Measurements from ENCODE around the gene SH3BP2.
A peak's percentile ranks its signal among the peaks of the same experiment; 100 is the strongest.

SH3BP2 gene

DNA sequence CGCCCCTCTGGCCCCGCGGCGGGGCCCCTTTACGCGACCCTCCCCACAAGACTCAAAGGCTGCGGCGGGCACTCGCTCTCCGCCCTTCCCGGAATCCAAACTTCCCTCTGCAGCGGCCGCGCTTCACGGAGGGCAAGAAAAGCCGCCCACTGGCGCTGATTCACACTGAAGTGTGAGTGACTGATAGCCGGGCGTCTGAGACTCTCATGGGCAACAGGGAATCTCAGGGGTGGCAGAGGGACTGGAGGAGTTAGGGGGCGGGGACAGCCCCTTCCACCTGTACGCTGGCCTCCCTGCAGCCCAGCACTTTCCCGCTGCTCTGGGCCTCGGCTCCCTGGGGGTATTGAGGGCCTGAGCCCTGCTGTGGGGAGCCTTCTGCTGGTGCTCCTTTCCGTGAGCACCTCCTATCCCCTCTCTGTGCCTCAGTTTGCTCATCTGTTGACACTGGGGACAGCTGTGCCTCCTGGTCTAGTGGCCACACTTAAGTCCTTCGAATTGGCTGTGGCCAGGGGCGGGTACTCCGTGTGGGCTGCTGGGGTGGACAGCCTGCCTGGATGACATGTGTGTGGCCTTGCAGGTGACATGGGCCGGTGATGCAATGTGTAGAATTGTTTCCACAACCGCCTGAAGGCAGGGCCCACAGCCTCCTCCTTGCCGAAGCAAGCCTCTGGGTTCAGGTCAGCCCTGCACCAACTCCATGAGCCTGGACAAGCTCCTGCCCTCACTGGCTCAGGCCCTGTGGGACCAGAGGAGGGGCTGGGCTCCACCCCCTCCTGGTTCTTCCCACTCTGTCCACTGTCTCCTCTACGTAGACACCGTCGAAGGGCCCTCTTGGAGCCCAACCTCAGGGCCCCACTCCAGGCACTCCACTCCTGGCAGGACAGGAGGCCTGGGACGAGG is 951 bp downstream of the SH3BP2 start:
- WGBS (ENCODE audit: insufficient coverage, insufficient read length): no CpG with 5 or more reads among the region's 34 CpGs
- no peak overlapping the region for H3K27ac ChIP-seq (ENCODE audit: low read length)
- DNase-seq (ENCODE audit: low read depth, low spot score): no peak
- peak overlapping the region; percentile 38; the same call in 1 of the 2 replicates for H3K4me3 ChIP-seq (ENCODE audit: low read length)
- H3K36me3 ChIP-seq (ENCODE audit: control insufficient read depth, insufficient read depth, low read length): no peaks in the 10 kb centered on the region; the same call in 1 of the 2 replicates
- peaks cover 8% of the 10 kb centered on the region for H3K4me1 ChIP-seq (ENCODE audit: control insufficient read depth, insufficient read depth, low read length)
- no peaks in the 10 kb centered on the region for H3K9me3 ChIP-seq (ENCODE audit: control insufficient read depth, insufficient read depth, low read length)
- H3K27me3 ChIP-seq (ENCODE audit: control insufficient read depth, insufficient read depth, low read length): peaks cover 2% of the 10 kb centered on the region; the same call in 1 of the 2 replicates

DNA sequence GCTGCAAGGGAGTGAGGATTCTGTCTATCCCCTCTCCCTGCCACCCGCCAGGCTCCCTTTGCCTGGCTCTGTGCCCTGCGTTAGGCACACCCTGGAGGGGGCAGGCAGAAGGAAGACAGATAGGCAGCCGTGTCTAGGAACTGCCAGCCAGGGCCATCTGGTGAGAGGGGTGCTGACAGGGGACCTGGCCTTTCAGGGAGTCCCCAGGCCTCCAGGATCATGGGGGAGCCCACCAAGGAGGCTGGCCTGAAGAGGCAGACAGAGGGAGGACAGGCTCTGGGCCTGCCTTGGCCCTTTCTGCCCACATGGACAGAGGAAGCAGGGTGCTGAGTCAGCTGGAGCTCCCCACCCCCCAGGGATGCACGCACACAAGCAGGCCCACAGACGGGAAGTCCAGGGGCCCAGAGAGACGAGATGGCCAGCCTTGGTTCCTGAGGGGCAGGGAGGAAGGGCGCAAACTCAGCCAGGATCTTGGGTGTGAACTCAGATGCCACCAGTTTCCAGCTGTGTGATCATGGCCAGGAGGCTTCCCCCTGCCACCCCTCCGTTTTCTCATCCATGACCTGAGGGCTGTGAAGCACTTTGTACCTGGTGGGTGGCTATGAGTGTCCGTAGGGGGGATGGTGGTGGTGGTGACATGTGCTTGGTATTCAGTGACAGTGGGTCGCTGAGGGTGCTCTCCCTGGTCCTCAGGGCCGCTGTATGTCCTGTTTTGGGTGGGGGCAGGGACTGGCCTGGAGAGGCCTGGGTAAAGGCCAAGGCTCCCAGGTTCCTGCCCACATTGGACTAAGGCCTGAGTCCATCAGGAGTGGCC is 1.8 kb downstream of the SH3BP2 start:
- H3K36me3 ChIP-seq (ENCODE audit: control insufficient read depth, insufficient read depth, low read length): no peaks in the 10 kb centered on the region; the same call in 1 of the 2 replicates
- no peak overlapping the region for H3K4me3 ChIP-seq (ENCODE audit: low read length)
- no CpG with 5 or more reads among the region's 11 CpGs for WGBS (ENCODE audit: insufficient coverage, insufficient read length)
- no peak for DNase-seq (ENCODE audit: low read depth, low spot score)
- H3K4me1 ChIP-seq (ENCODE audit: control insufficient read depth, insufficient read depth, low read length): peaks cover 8% of the 10 kb centered on the region
- H3K27ac ChIP-seq (ENCODE audit: low read length): no peak overlapping the region
- H3K27me3 ChIP-seq (ENCODE audit: control insufficient read depth, insufficient read depth, low read length): peaks cover 2% of the 10 kb centered on the region; the same call in 1 of the 2 replicates
- no peaks in the 10 kb centered on the region for H3K9me3 ChIP-seq (ENCODE audit: control insufficient read depth, insufficient read depth, low read length)

DNA sequence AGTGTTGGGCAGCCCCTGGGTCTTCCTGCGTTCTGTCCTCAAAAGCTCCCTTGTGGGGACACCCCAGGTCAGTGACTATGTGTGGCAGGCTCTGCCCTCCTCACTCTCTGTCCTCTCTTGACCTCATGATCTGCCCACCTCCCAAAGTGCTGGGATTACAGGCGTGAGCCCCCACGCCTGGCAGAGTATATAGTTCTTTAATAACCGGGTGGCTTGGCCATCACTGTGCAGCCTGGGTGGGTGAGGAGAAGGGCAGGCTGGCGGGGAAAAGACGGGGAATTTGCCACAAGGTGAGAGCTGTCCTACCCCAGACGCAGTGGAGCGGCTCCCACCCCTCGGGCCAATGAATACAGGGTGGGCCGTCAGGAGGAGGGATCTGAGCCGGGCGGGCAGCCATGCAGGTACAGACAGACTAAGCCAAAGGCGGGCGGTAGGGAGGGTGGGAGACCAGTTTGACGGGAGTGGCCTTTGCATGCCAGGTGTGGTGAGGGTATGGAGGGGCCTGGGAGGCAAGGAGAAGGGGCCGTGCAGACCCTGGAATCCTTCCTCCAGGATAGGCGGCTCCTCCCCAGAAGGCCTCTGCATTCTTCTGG is 2.5 kb downstream of the SH3BP2 start:
- H3K27ac ChIP-seq (ENCODE audit: low read length): no peak overlapping the region
- DNase-seq (ENCODE audit: low read depth, low spot score): no peak
- H3K9me3 ChIP-seq (ENCODE audit: control insufficient read depth, insufficient read depth, low read length): no peaks in the 10 kb centered on the region
- WGBS (ENCODE audit: insufficient coverage, insufficient read length): no CpG with 5 or more reads among the region's 17 CpGs
- peaks cover 2% of the 10 kb centered on the region; the same call in 1 of the 2 replicates for H3K27me3 ChIP-seq (ENCODE audit: control insufficient read depth, insufficient read depth, low read length)
- H3K4me3 ChIP-seq (ENCODE audit: low read length): no peak overlapping the region
- peaks cover 8% of the 10 kb centered on the region for H3K4me1 ChIP-seq (ENCODE audit: control insufficient read depth, insufficient read depth, low read length)
- H3K36me3 ChIP-seq (ENCODE audit: control insufficient read depth, insufficient read depth, low read length): no peaks in the 10 kb centered on the region; the same call in 1 of the 2 replicates

DNA sequence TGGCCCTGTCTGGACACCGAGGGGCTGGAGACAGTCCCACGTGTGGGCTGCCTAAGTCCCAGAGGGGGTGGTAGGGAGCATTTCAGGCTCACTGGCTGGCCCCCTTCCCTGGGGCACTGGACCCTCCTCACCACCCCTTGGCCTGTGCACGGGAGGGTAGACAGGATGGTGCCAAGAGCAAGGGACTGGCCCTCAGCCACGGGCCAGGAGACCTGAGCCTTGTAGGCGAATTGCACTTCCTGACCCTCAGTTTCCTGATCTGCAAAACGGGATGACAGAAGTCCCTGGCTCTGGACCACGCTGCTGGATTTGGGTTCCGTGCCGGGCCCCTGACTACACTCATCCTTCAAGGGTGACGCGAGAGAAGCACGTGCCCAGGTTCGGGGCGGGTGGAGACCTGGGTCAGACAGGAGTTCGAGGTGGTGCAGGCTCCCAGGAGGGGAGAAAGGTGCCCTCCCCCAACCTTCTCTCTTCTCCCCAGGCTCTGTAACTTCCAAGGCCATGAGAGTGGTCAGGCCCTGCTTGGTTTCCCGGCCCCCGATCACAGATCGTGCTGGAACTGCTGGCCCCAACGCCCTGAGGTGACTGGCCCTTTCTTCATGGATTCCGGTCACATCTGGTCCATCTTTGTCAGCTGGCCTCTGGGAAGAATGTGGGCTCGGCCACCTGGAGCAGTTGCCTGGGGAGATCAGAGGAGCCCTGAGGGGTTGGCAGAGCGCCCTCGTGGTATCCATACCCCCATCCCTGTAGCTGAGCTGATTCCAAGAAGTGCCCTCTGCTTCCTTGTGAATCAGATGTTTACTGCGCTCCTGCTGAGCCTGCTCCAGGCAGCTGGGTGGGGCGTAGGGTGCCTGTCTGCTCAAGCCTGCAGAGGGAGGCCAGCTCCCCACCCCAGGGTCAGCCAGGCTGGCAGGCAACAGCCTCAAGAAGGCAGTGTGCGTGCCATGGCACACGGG is 3.3 kb downstream of the SH3BP2 start:
- Histone ChIP-seq H3K4me1 (ENCODE audit: control insufficient read depth, insufficient read depth, low read length) (peaks cover 11% of the 10 kb centered on the region), H3K4me3 (ENCODE audit: low read length) (no peak overlapping the region), H3K27ac (ENCODE audit: low read length) (no peak overlapping the region), H3K27me3 (ENCODE audit: control insufficient read depth, insufficient read depth, low read length) (peaks cover 2% of the 10 kb centered on the region; the same call in 1 of the 2 replicates), H3K36me3 (ENCODE audit: control insufficient read depth, insufficient read depth, low read length) (no peaks in the 10 kb centered on the region; the same call in 1 of the 2 replicates), H3K9me3 (ENCODE audit: control insufficient read depth, insufficient read depth, low read length) (no peaks in the 10 kb centered on the region)
- WGBS (ENCODE audit: insufficient coverage, insufficient read length): no CpG with 5 or more reads among the region's 27 CpGs
- DNase-seq (ENCODE audit: low read depth, low spot score): no peak

DNA sequence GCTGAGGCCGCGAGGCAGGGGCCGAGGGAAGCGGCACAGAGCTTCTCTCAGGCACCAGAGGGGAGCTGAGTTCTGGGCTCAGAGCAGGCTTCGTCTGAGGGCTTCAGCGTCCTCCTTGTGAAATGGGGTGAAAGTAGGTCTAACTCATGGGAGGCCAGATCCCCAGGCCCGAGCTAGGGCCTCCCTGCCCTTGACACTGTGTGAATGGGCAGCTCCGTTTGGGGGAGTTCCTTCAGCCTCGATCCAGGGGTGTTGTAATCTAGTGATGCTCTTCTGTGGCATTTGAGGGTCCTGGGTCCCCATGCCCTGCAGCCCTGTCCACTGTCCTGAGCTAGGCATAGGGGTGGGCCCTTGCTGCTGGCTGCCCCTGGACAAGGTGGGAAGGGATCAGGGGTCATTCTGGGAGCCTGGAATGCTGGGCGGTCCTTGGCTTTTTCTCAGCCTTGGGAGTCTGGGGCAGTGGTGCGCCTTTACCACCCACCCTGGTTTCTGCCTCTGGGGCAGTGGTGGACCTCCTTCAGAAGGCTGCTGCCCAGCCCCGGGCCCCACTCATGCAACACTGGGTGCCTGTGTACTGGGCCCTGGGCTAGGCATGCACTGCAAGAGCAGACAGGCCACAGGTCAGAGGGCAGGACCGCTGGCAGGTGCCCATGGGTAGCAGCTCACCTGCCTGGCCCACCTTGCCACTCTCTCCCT is 4.1 kb downstream of the SH3BP2 start:
- peaks cover 9% of the 10 kb centered on the region for H3K4me1 ChIP-seq (ENCODE audit: control insufficient read depth, insufficient read depth, low read length)
- H3K27me3 ChIP-seq (ENCODE audit: control insufficient read depth, insufficient read depth, low read length): peaks cover 2% of the 10 kb centered on the region; the same call in 1 of the 2 replicates
- WGBS (ENCODE audit: insufficient coverage, insufficient read length): no CpG with 5 or more reads among the region's 13 CpGs
- H3K27ac ChIP-seq (ENCODE audit: low read length): no peak overlapping the region
- DNase-seq (ENCODE audit: low read depth, low spot score): no peak
- H3K9me3 ChIP-seq (ENCODE audit: control insufficient read depth, insufficient read depth, low read length): no peaks in the 10 kb centered on the region
- no peak overlapping the region for H3K4me3 ChIP-seq (ENCODE audit: low read length)
- no peaks in the 10 kb centered on the region; the same call in 1 of the 2 replicates for H3K36me3 ChIP-seq (ENCODE audit: control insufficient read depth, insufficient read depth, low read length)

DNA sequence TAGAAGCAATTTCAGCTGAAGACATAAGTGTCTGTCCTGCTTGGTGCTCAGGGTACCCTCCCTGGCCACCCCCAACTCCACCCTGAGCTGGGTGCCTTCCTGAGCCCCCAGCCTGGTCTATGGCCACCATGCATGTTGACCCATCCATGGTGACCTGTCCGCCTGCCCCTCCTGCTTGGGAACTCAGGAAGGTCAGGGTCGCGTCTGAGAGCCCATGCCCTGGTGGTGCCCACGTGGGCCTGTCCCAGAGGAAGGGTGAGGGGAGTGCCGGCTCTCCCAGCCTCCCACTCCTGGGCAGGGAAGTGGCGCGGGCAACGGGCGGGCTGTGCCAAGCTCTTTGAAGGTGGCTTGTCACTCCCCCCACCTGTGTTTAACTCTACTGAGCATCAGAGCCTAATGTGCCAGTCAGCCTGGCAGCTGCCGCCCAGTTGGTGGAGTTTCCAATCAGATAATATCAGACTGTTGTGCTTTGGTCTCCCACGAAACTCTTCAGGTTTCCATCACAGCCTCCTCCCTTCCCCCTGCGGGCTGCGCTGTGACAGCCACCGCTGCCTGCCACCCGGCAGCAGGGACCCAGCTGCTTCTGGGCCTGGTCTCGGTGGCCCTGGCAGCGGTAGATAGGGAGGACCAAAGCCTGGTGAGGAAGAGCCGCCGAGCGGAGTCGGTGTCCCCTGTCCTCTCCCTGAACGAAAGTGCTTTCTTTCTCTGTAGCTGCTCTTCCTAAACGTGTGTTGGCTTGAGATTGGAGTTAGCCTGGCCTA is 4.8 kb downstream of the SH3BP2 start:
- no peak for DNase-seq (ENCODE audit: low read depth, low spot score)
- H3K9me3 ChIP-seq (ENCODE audit: control insufficient read depth, insufficient read depth, low read length): no peaks in the 10 kb centered on the region
- no peak overlapping the region for H3K27ac ChIP-seq (ENCODE audit: low read length)
- no CpG with 5 or more reads among the region's 23 CpGs for WGBS (ENCODE audit: insufficient coverage, insufficient read length)
- no peak overlapping the region for H3K4me3 ChIP-seq (ENCODE audit: low read length)
- H3K4me1 ChIP-seq (ENCODE audit: control insufficient read depth, insufficient read depth, low read length): peaks cover 6% of the 10 kb centered on the region
- no peaks in the 10 kb centered on the region; the same call in 1 of the 2 replicates for H3K36me3 ChIP-seq (ENCODE audit: control insufficient read depth, insufficient read depth, low read length)
- H3K27me3 ChIP-seq (ENCODE audit: control insufficient read depth, insufficient read depth, low read length): peaks cover 2% of the 10 kb centered on the region; the same call in 1 of the 2 replicates

DNA sequence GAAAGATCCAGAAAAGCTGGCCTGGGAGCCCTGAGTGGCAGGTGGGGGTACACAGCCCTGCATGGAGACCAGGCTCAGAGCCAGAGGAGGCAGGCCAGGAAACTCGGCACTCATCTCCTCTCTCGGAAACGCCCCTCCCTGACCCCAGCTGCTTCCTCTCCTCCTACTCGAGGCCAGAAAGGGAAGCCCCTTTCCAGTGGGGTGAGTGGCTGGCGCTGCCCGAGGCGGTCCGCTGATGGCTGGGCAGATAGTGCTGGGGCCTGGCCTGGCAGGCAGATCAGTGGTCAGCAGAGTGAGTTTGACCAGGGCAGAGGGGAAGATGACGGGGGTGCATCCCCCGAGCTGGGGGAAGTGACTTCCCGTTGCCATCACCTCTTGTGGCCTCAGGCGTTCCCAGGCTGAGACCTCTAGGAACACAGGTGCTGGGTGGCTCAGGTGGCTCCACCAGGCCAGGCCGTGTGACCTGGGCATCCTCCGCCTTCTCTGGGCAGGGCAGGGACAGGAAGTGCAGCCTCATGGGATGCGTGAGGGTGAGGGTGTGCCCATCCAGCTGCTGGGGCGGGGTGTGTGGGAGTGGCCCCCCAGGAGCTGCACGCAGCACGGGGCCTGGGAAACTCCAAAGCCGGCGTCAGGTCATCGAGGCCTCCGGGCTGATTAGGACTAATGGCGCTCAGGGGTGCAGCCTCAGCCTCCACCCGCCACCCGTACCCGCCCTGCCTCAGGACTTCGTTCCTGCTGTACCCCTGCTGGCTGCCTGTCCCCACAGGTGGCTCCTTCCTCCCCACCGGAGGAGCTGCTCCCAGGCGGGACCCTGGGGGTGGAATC is 5.7 kb downstream of the SH3BP2 start:
- no peak overlapping the region for H3K4me3 ChIP-seq (ENCODE audit: low read length)
- H3K27ac ChIP-seq (ENCODE audit: low read length): no peak overlapping the region

DNA sequence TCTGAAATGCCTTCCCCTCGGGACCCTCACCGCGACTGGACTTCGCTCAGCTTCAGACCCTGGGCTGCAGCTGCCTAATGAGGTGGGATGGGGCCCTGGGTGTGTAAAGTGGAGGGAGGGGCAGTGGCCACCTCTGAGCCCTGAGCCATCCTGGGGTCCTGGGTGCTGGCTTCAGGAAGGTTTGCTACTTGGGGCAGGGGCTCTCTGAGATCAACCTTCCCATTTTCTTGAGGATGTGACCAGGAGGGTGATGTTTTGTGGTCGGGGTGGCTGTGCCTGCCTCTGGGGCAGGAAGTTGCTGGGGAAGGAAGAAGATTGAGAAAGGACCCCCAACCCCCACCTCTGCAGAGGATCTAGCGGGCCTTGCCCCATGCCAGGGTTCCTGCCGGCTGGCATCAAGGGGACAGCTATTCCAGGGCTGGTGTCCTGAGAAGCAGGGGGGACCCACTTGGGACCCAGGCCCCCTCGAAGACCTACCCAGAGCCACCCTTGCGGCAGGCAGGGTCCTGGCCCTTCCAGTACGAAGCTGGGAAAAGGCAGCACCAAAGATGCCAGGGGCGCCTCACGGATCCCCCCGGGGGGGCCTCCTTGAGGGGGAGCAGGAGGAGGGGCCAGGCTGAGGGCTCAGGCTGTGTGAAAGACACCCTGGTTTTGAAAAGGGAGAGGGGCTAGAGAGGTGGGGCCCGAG is 6.5 kb downstream of the SH3BP2 start:
- peaks cover 3% of the 10 kb centered on the region for H3K4me1 ChIP-seq (ENCODE audit: control insufficient read depth, insufficient read depth, low read length)
- H3K4me3 ChIP-seq (ENCODE audit: low read length): no peak overlapping the region
- DNase-seq (ENCODE audit: low read depth, low spot score): no peak

More for the DNA sequence above, 5.7 kb downstream of the SH3BP2 start:
- Histone ChIP-seq H3K9me3 (ENCODE audit: control insufficient read depth, insufficient read depth, low read length) (no peaks in the 10 kb centered on the region), H3K27me3 (ENCODE audit: control insufficient read depth, insufficient read depth, low read length) (peaks cover 2% of the 10 kb centered on the region; the same call in 1 of the 2 replicates), H3K4me1 (ENCODE audit: control insufficient read depth, insufficient read depth, low read length) (peaks cover 6% of the 10 kb centered on the region), H3K36me3 (ENCODE audit: control insufficient read depth, insufficient read depth, low read length) (no peaks in the 10 kb centered on the region; the same call in 1 of the 2 replicates)
- DNase-seq (ENCODE audit: low read depth, low spot score): no peak
- WGBS (ENCODE audit: insufficient coverage, insufficient read length): no CpG with 5 or more reads among the region's 29 CpGs

More for the DNA sequence above, 6.5 kb downstream of the SH3BP2 start:
- Histone ChIP-seq H3K27ac (ENCODE audit: low read length) (no peak overlapping the region), H3K36me3 (ENCODE audit: control insufficient read depth, insufficient read depth, low read length) (no peaks in the 10 kb centered on the region), H3K27me3 (ENCODE audit: control insufficient read depth, insufficient read depth, low read length) (no peaks in the 10 kb centered on the region), H3K9me3 (ENCODE audit: control insufficient read depth, insufficient read depth, low read length) (no peaks in the 10 kb centered on the region)
- no CpG with 5 or more reads among the region's 14 CpGs for WGBS (ENCODE audit: insufficient coverage, insufficient read length)
